A549 (cell line): ENCODE data around the gene RBM18. TPM values are rescaled to one million over a fixed set of nuclear protein-coding genes. Genes with fewer than 3 reads are reported as not detected.
A peak's percentile ranks its signal among the peaks of the same experiment; 100 is the strongest.

Source experiments
- ATAC-seq, 2 experiments: fragments of 200-7000 bp in 1 of 2; fragments of >200 bp in 1 of 2; cut with Nextera tagmentation in 1 of 2; cut with Tn5 transposase in 1 of 2; 3 replicates each; pipeline versions ENCODE4 v1.8.0 to v1.9.1; 2018 to 2020; ENCODE audit warnings: mild to moderate bottlenecking in 1 of 2, moderate library complexity in 1 of 2
- CTCF ChIA-PET: fragments of 300-600 bp; sonication (Branson Sonifier 250); formaldehyde crosslinking; extraction: SDS; loops from one replicate; lab custom pipeline; 2021; ENCODE audit warnings: antibody characterized with exemption, inconsistent platforms; lab: Yijun Ruan, JAX
- POLR2A ChIA-PET: fragments of 350-600 bp; formaldehyde crosslinking; extraction: SDS; loops from one replicate; lab custom pipeline; 2021; ENCODE audit warnings: antibody characterized with exemption, inconsistent platforms; lab: Yijun Ruan, JAX
- DNase-seq, 2 experiments: peaks; one replicate each; pipeline versions ENCODE4 v3.0.0 to v3.0.0-alpha.2; 2011 to 2016; ENCODE audit warnings: low read depth in 1 of 2, low spot score in 1 of 2
- FAIRE-seq: peaks from 2 replicates; lab custom pipeline; 2011; peaks lifted over from hg19 to GRCh38; lab: Jason Lieb, UNC
- H3K27ac ChIP-seq, 2 experiments: fragments of >200 bp; sonication (Bioruptor Twin); formaldehyde crosslinking; 3 replicates each; pipeline ENCODE4 v1.5.1; 2016 to 2017
- H3K4me1 ChIP-seq: fragments of >200 bp; sonication (Bioruptor Twin); formaldehyde crosslinking; 3 replicates; pipeline ENCODE4 v1.6.1; 2016
- H3K4me2 ChIP-seq: fragments of >200 bp; sonication (Bioruptor Twin); formaldehyde crosslinking; 3 replicates; pipeline ENCODE4 v1.6.1; 2016
- H3K4me3 ChIP-seq: fragments of >200 bp; sonication (Bioruptor Twin); formaldehyde crosslinking; 3 replicates; pipeline ENCODE4 v1.5.1; 2016
- H3K9me3 ChIP-seq: fragments of >200 bp; sonication (Bioruptor Twin); formaldehyde crosslinking; 3 replicates; pipeline ENCODE4 v1.6.1; 2016
- CBX2 ChIP-seq: fragments of 200-600 bp; sonication (generic); IDR thresholded peaks from 2 replicates; pipeline ENCODE4 v1.6.1; 2016; ENCODE audit warnings: low read depth, mild to moderate bottlenecking, borderline replicate concordance
- CBX8 ChIP-seq: fragments of 200-600 bp; sonication (generic); IDR thresholded peaks from 2 replicates; pipeline ENCODE4 v1.6.1; 2016
- CEBPB ChIP-seq, 2 experiments: fragments of >200 bp in 1 of 2; sonication (Bioruptor Twin) in 1 of 2; formaldehyde crosslinking in 1 of 2; IDR thresholded peaks; 2 replicates each; pipeline ENCODE4 v1.6.1; 2012 to 2016
- CHD4 ChIP-seq: fragments of 200-600 bp; sonication (generic); IDR thresholded peaks from 2 replicates; pipeline ENCODE4 v1.6.1; 2016; ENCODE audit warnings: antibody characterized with exemption, mild to moderate bottlenecking, borderline replicate concordance
- CTCF ChIP-seq: fragments of >200 bp; sonication (Bioruptor Twin); formaldehyde crosslinking; IDR thresholded peaks from 3 replicates; pipeline ENCODE4 v1.5.1; 2016
- E2F6 ChIP-seq: IDR thresholded peaks from 2 replicates; pipeline ENCODE4 v1.6.1; 2012; ENCODE audit warnings: low read depth, borderline replicate concordance
- EHMT2 ChIP-seq: fragments of 200-600 bp; sonication (generic); IDR thresholded peaks from 2 replicates; pipeline ENCODE4 v1.6.1; 2016; ENCODE audit warnings: antibody characterized with exemption, low read depth, mild to moderate bottlenecking, moderate library complexity
- ESRRA ChIP-seq: fragments of 150-350 bp; IDR thresholded peaks from 2 replicates; pipeline ENCODE4 v1.6.1; 2014; ENCODE audit warnings: mild to moderate bottlenecking, low read length, borderline replicate concordance
- FOSB ChIP-seq: fragments of 250-450 bp; sonication (Bioruptor Pico); IDR thresholded peaks from 2 replicates; pipeline ENCODE4 v1.5.0; 2020; ENCODE audit warnings: mild to moderate bottlenecking, moderate library complexity
- FOSL2 ChIP-seq, 2 experiments: fragments of 450-650 bp in 1 of 2; fragments of >200 bp in 1 of 2; sonication (Bioruptor Twin) in 1 of 2; formaldehyde crosslinking; IDR thresholded peaks; 2 replicates each; pipeline versions ENCODE4 v1.5.0 to v1.6.1; 2016 to 2020; ENCODE audit warnings: mild to moderate bottlenecking in 1 of 2, moderate library complexity in 1 of 2
- HOXA7 ChIP-seq: fragments of 250-450 bp; sonication (Bioruptor Pico); IDR thresholded peaks from 2 replicates; pipeline ENCODE4 v1.5.0; 2020; ENCODE audit warnings: mild to moderate bottlenecking, moderate library complexity
- JUNB ChIP-seq: fragments of >200 bp; sonication (Bioruptor Twin); formaldehyde crosslinking; IDR thresholded peaks from 2 replicates; pipeline ENCODE4 v1.6.1; 2016
- MAFK ChIP-seq: fragments of 450-650 bp; IDR thresholded peaks from 2 replicates; pipeline ENCODE4 v1.6.1; 2014; ENCODE audit not compliant: partially characterized antibody
- MAX ChIP-seq: IDR thresholded peaks from 2 replicates; pipeline ENCODE4 v1.6.1; 2012
- MAZ ChIP-seq: fragments of 150-350 bp; IDR thresholded peaks from 2 replicates; pipeline ENCODE4 v1.6.1; 2014; ENCODE audit warnings: antibody characterized with exemption, low read depth, low read length, borderline replicate concordance
- NR3C1 ChIP-seq: fragments of >200 bp; sonication (Bioruptor Twin); formaldehyde crosslinking; IDR thresholded peaks from 3 replicates; pipeline ENCODE4 v1.6.1; 2017
- PHF8 ChIP-seq: fragments of 200-600 bp; sonication (generic); IDR thresholded peaks from 2 replicates; pipeline ENCODE4 v1.6.1; 2016; ENCODE audit warnings: low read depth, mild to moderate bottlenecking, antibody characterized with exemption, moderate library complexity, borderline replicate concordance
- POLR2A ChIP-seq: IDR thresholded peaks from 2 replicates; pipeline ENCODE4 v1.6.1; 2012; ENCODE audit warnings: mild to moderate bottlenecking, low read length
- RARB ChIP-seq: fragments of 250-450 bp; sonication (Bioruptor Pico); IDR thresholded peaks from 2 replicates; pipeline ENCODE4 v1.8.0; 2021; ENCODE audit warnings: mild to moderate bottlenecking, moderate library complexity
- RNF2 ChIP-seq: fragments of 200-600 bp; sonication (generic); IDR thresholded peaks from 2 replicates; pipeline ENCODE4 v1.6.1; 2016; ENCODE audit warnings: low read depth, mild to moderate bottlenecking, antibody characterized with exemption, moderate library complexity, borderline replicate concordance
- TP53 ChIP-seq: fragments of 250-450 bp; sonication (Bioruptor Pico); IDR thresholded peaks from 2 replicates; pipeline ENCODE4 v1.5.0; 2021; ENCODE audit warnings: mild to moderate bottlenecking, moderate library complexity
- USF2 ChIP-seq: fragments of 450-650 bp; IDR thresholded peaks from 2 replicates; pipeline ENCODE4 v1.6.1; 2014; ENCODE audit warnings: antibody characterized with exemption
- ZNF302 ChIP-seq: fragments of 250-450 bp; sonication (Bioruptor Pico); IDR thresholded peaks from 2 replicates; pipeline ENCODE4 v1.9.0; 2021; ENCODE audit warnings: inconsistent platforms, mild to moderate bottlenecking, moderate library complexity
- WGBS: methylation state at CpG from one replicate; pipeline ENCODE4 v1.1.6; 2017; ENCODE audit errors: missing lambda C conversion rate; 5-methylcytosine and 5-hydroxymethylcytosine counted together
- polyA plus RNA-seq, 4 experiments: library from polyadenylated mRNA; depleted of rRNA in 3 of 4; stranded (reverse); fragments of >200 nt; fragmentation: RNase III in 1 of 4; extraction: RNeasy Plus Mini Kit Qiagen cat#74134 plus additional on column Dnase treatment in 1 of 4; gene quantifications; 2 replicates in 3 of 4; 3 replicates in 1 of 4; pipeline ENCODE4 v1.2.3, GENCODE V29; 2011 to 2017

Gene RBM18
- polyA plus RNA-seq, 2 of the 4 experiments (the other 2 are of a cell fraction): 13.8 to 52.3 TPM

GRCh38 chr9:122228568-122229484, 35.8 kb downstream of the RBM18 start, which contains the start of gene LHX6:
TSS of gene LHX6 (minus strand) at chr9:122228957. CDS start at chr9:122228740, 217 bp downstream.
- ATAC-seq (peak; percentile 26 to 35; a peak in 5 of 6 replicates), DNase-seq (no peak), FAIRE-seq (no peak)
- Histone ChIP-seq H3K4me1 (peaks cover 10% of the 10 kb centered on the region; the same call in 1 of the 3 replicates), H3K27ac (peak within 1 kb of the TSS; percentile 6 to 80; a peak in 4 of 6 replicates), H3K4me2 (peak within 1 kb of the TSS; percentile 96), H3K4me3 (peak within 1 kb of the TSS; percentile 57), H3K9me3 (no peaks in the 10 kb centered on the region)
- POLR2A ChIA-PET: no interaction called here
- WGBS: 31% methylated on average over 21 of the region's 70 CpGs
- TF ChIP-seq CHD4: no peak
- no peak for TF ChIP-seq FOSL2 (IDR thresholded peaks at IDR 0.05)
- TF ChIP-seq FOSL2 (CRISPR knock-in tag; IDR thresholded peaks at IDR 0.05): peak; percentile 59
- CTCF ChIA-PET: interaction anchor here (0.6 to 1.6 kb wide), 2 partner anchors 122 kb away, joined by 3 to 7 read pairs; no protein-coding TSS in a partner anchor

- WGBS: 3% methylated on average over 35 of the region's 38 CpGs
- DNase-seq (no peak), ATAC-seq (peak; percentile 1 to 63; a peak in 3 of 6 replicates), FAIRE-seq (no peak)
- POLR2A ChIA-PET: interaction anchor here (0.6 kb wide), 1 partner anchor 89 kb away, joined by 4 read pairs; no protein-coding TSS in a partner anchor
- Histone ChIP-seq H3K4me1 (peaks cover 10% of the 10 kb centered on the region; the same call in 1 of the 3 replicates), H3K4me2 (peak overlapping the region; percentile 96), H3K27ac (peak overlapping the region; percentile 6 to 80; a peak in 4 of 6 replicates), H3K9me3 (no peaks in the 10 kb centered on the region), H3K4me3 (peak overlapping the region; percentile 57)
- TF ChIP-seq NR3C1 (no peak), RNF2 (peak; percentile 72; the same call in 1 of the 2 replicates), CBX8 (no peak), RARB (CRISPR knock-in tag) (no peak), CBX2 (no peak)
- CTCF ChIA-PET: no interaction called here
Observed at GRCh38 chr9:122228191-122228567, 36.5 kb downstream of the RBM18 start.

GRCh38 chr9:122227575-122227900, 37.1 kb downstream of the RBM18 start:
- peak in 1 of 2 experiments; percentile 9; a peak in 2 of 6 replicates for ATAC-seq
- ChIA-PET CTCF (no interaction called here), POLR2A (interaction anchor here (0.6 kb wide), 1 partner anchor 89 kb away, joined by 4 read pairs; no protein-coding TSS in a partner anchor)
- Histone ChIP-seq H3K27ac (no peak overlapping the region), H3K4me2 (peak overlapping the region; percentile 96), H3K9me3 (no peaks in the 10 kb centered on the region), H3K4me3 (peak overlapping the region; percentile 57), H3K4me1 (peaks cover 10% of the 10 kb centered on the region; the same call in 1 of the 3 replicates)
- TF ChIP-seq HOXA7 (CRISPR knock-in tag) (no peak), POLR2A (no peak), CTCF (no peak), USF2 (no peak), MAFK (no peak), CEBPB (IDR thresholded peaks at IDR 0.05) (no peak), TP53 (CRISPR knock-in tag) (no peak), MAX (no peak), ZNF302 (no peak), E2F6 (no peak), NR3C1 (no peak), FOSB (no peak), RARB (CRISPR knock-in tag) (no peak), EHMT2 (no peak), MAZ (no peak), PHF8 (no peak), ESRRA (no peak), JUNB (no peak)
- no peak for DNase-seq
- FAIRE-seq: no peak
- 4% methylated on average over 10 of the region's 10 CpGs for whole genome bisulfite sequencing
